ENCODE results near the gene SLC38A4.

SLC38A4 gene

GRCh38 chr12:46804054-46804453 lies 21.7 kb downstream of the SLC38A4 start:
- DNase-seq (ENCODE audit: low spot score): no peak
- CTCF ChIA-PET: interaction anchor here (0.6 kb wide), 1 partner anchor 162 kb away, joined by 3 read pairs; no protein-coding TSS in a partner anchor
- H3K27ac ChIP-seq: no peak overlapping the region
- no peak for TF ChIP-seq CTCF (conservative IDR thresholded peaks at IDR 0.05; ENCODE audit: low read depth)
- POLR2A ChIA-PET (ENCODE audit: low non-redundant PET): no interaction called here

- ChIA-PET CTCF (interaction anchor here (0.6 kb wide), 1 partner anchor 162 kb away, joined by 3 read pairs; no protein-coding TSS in a partner anchor), POLR2A (ENCODE audit: low non-redundant PET) (no interaction called here)
- DNase-seq (ENCODE audit: low spot score): no peak
- TF ChIP-seq CTCF (conservative IDR thresholded peaks at IDR 0.05; ENCODE audit: low read depth): no peak
- H3K27ac ChIP-seq: no peak overlapping the region
Measured at GRCh38 chr12:46803517-46803916, 22.3 kb downstream of the SLC38A4 start.

- TF ChIP-seq CTCF (conservative IDR thresholded peaks at IDR 0.05; ENCODE audit: low read depth): no peak
- H3K27ac ChIP-seq: no peak overlapping the region
- DNase-seq (ENCODE audit: low spot score): no peak
- CTCF ChIA-PET: no interaction called here
- POLR2A ChIA-PET (ENCODE audit: low non-redundant PET): no interaction called here
Measured at GRCh38 chr12:46801293-46801692, 24.5 kb downstream of the SLC38A4 start.

- ChIA-PET POLR2A (ENCODE audit: low non-redundant PET) (no interaction called here), CTCF (no interaction called here)
- no peak overlapping the region for H3K27ac ChIP-seq
Measured at GRCh38 chr12:46800160-46800559, 25.6 kb downstream of the SLC38A4 start.

GRCh38 chr12:46798648-46799047 lies 27.1 kb downstream of the SLC38A4 start:
- no peak for DNase-seq (ENCODE audit: low spot score)
- no peak overlapping the region for H3K27ac ChIP-seq
- CTCF ChIA-PET: interaction anchor here (0.7 kb wide), 1 partner anchor 21 kb away, joined by 3 read pairs; no protein-coding TSS in a partner anchor
- POLR2A ChIA-PET (ENCODE audit: low non-redundant PET): no interaction called here
- no peak for TF ChIP-seq CTCF (conservative IDR thresholded peaks at IDR 0.05; ENCODE audit: low read depth)

More at GRCh38 chr12:46800160-46800559, 25.6 kb downstream of the SLC38A4 start:
- no peak for DNase-seq (ENCODE audit: low spot score)
- no peak for TF ChIP-seq CTCF (conservative IDR thresholded peaks at IDR 0.05; ENCODE audit: low read depth)

GRCh38 chr12:46798056-46798455 lies 27.7 kb downstream of the SLC38A4 start:
- ChIA-PET CTCF (no interaction called here), POLR2A (ENCODE audit: low non-redundant PET) (no interaction called here)
- DNase-seq (ENCODE audit: low spot score): no peak
- TF ChIP-seq CTCF (conservative IDR thresholded peaks at IDR 0.05; ENCODE audit: low read depth): no peak
- no peak overlapping the region for H3K27ac ChIP-seq

- ChIA-PET POLR2A (ENCODE audit: low non-redundant PET) (no interaction called here), CTCF (interaction anchor here (0.7 to 0.9 kb wide), 2 partner anchors 412 to 665 kb away, joined by 4 read pairs; no protein-coding TSS in a partner anchor)
- TF ChIP-seq CTCF (conservative IDR thresholded peaks at IDR 0.05; ENCODE audit: low read depth): no peak
- DNase-seq (ENCODE audit: low spot score): no peak
- no peak overlapping the region for H3K27ac ChIP-seq
Measured at GRCh38 chr12:46795988-46796387, 29.8 kb downstream of the SLC38A4 start.
